COLO668 (cell line): Measurements from ENCODE around the gene EZR.

Experiments used
- DNase-seq: peaks from one replicate; lab custom pipeline; 2025; ENCODE audit not compliant: unreplicated experiment; lab: John Stamatoyannopoulos, UW

Gene EZR

GRCh38 chr6:158819213-158819976 lies at the start of gene EZR:
Gene EZR, minus strand, starts transcription at chr6:158819368. Its CDS starts 1,275 bp downstream, at chr6:158818093.
- DNase-seq, result peak; percentile 66

GRCh38 chr6:158868122-158868480 lies 48.9 kb upstream of the EZR start:
- DNase-seq, result no peak

GRCh38 chr6:158867381-158868121 lies 48.4 kb upstream of the EZR start:
- DNase-seq, result peak; percentile 3

- DNase-seq, result no peak
Observed at GRCh38 chr6:158865769-158866168, 46.6 kb upstream of the EZR start.

GRCh38 chr6:158863646-158864045 lies 44.5 kb upstream of the EZR start:
- no peak for DNase-seq

- peak; percentile 12 for DNase-seq
Observed at GRCh38 chr6:158861686-158862381, 42.7 kb upstream of the EZR start.

GRCh38 chr6:158860279-158860865 lies 41.2 kb upstream of the EZR start:
- DNase-seq, result no peak

- no peak for DNase-seq
Observed at GRCh38 chr6:158856261-158856660, 37.1 kb upstream of the EZR start.

- no peak for DNase-seq
Observed at GRCh38 chr6:158854214-158855101, 35.3 kb upstream of the EZR start.

- no peak for DNase-seq
Observed at GRCh38 chr6:158853880-158854213, 34.7 kb upstream of the EZR start.

GRCh38 chr6:158853072-158853879 lies 34.1 kb upstream of the EZR start:
- peak; percentile 78 for DNase-seq

- no peak for DNase-seq
Observed at GRCh38 chr6:158852312-158853071, 33.3 kb upstream of the EZR start.

GRCh38 chr6:158850807-158851115 lies 31.6 kb upstream of the EZR start:
- no peak for DNase-seq

GRCh38 chr6:158849899-158850806 lies 31.0 kb upstream of the EZR start:
- peak; percentile 32 for DNase-seq

GRCh38 chr6:158848490-158848895 lies 29.3 kb upstream of the EZR start:
- no peak for DNase-seq

GRCh38 chr6:158847786-158848185 lies 28.6 kb upstream of the EZR start:
- DNase-seq, result no peak

- DNase-seq, result no peak
Observed at GRCh38 chr6:158847012-158847529, 27.9 kb upstream of the EZR start.
